ENCODE data around the gene E2F1. TPM values are rescaled to one million over a fixed set of nuclear protein-coding genes. Genes with fewer than 3 reads are reported as not detected.

The E2F1 gene
- total RNA-seq, 3 donors from 2014 or later: 3.6 to 8.2 (median 4.1) TPM

DNA sequence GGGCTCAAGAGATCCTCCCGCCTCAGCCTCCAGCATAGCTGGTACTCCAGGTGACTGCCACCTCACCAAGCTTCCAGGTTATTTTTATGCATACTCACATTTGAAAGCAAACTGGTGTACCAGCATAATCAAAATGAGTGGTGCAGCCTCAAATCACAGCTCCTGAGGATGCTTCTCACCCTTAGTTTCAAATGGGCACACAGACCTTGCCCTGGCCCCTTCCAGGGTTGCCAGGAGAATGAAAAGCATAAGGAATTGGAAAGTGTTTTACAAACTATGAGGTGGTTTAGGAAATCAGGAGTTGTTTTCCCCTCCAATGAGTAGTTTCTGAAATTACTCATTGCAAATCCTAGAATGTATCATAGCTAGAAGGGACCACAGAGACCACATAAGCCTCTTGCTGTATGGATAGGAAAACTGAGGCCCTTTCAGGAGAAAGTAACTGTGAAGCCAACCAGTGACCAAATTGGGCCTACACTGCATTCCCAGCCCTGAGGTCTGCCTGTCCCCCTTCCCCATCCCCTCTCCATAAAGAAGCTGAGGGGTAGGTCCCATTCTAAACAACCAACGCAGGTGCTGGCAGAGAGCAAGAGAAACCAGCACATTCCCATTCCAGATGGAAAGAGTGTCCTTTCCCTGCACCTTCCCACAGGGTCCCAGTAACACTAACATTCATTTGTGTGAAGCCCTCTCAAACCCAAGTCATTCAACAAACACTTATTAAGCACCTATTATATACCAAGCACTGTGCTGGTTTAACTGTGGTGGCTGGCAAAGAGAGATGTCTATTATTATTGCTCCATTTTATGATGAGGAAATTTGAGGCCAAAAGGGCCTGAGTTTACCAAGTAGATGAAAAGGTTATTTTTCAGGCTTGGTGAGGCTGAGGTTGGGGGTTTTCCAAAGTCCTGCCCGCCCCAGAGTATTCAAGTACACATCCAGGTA lies 2.1 kb upstream of the E2F1 start:
- Histone ChIP-seq H3K4me1 (ENCODE audit: low read depth) (peaks cover 13% of the 10 kb centered on the region), H3K36me3 (ENCODE audit: low read depth) (no peaks in the 10 kb centered on the region), H3K4me3 (no peak overlapping the region), H3K9me3 (no peaks in the 10 kb centered on the region)
- ATAC-seq (no peak), DNase-seq (no peak)
- intact Hi-C loops (cut with DNase I, micrococcal nuclease): no loop called here
- TF ChIP-seq, protein P1, sequence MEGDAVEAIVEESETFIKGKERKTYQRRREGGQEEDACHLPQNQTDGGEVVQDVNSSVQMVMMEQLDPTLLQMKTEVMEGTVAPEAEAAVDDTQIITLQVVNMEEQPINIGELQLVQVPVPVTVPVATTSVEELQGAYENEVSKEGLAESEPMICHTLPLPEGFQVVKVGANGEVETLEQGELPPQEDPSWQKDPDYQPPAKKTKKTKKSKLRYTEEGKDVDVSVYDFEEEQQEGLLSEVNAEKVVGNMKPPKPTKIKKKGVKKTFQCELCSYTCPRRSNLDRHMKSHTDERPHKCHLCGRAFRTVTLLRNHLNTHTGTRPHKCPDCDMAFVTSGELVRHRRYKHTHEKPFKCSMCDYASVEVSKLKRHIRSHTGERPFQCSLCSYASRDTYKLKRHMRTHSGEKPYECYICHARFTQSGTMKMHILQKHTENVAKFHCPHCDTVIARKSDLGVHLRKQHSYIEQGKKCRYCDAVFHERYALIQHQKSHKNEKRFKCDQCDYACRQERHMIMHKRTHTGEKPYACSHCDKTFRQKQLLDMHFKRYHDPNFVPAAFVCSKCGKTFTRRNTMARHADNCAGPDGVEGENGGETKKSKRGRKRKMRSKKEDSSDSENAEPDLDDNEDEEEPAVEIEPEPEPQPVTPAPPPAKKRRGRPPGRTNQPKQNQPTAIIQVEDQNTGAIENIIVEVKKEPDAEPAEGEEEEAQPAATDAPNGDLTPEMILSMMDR (IDR thresholded peaks at IDR 0.05): no peak

DNA sequence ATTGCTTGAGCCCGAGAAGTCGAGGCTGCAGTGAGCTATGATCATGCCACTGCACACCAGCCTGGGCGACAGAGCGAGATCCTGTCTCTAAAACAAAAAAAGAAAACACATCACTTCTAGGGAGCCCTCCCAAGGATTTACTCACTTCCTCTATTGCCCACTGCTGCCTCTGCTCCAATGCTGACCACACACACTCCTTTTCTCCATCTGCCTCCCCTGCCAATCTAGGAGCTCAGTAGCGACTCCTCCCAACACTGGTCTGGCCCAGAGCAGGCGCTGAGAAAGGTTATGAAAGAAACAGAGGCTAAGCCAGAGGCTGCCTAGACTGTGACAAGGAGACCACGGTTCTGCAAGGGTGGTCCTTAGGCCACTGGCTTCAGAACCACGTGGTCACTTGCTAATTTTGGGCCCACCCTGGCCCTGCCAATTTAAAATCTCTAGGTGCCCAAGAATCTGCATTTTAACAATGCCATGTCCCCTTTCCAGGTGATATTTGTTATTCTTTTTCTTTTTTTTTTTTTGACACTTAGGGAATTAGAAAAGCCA lies 1.3 kb upstream of the E2F1 start:
- Histone ChIP-seq H3K4me1 (ENCODE audit: low read depth) (peaks cover 13% of the 10 kb centered on the region), H3K9me3 (no peaks in the 10 kb centered on the region), H3K4me3 (no peak overlapping the region), H3K36me3 (ENCODE audit: low read depth) (no peaks in the 10 kb centered on the region)
- DNase-seq (no peak), ATAC-seq (no peak)
- intact Hi-C loops (cut with DNase I, micrococcal nuclease): no loop called here
- TF ChIP-seq, protein P1 (IDR thresholded peaks at IDR 0.05): no peak

DNA sequence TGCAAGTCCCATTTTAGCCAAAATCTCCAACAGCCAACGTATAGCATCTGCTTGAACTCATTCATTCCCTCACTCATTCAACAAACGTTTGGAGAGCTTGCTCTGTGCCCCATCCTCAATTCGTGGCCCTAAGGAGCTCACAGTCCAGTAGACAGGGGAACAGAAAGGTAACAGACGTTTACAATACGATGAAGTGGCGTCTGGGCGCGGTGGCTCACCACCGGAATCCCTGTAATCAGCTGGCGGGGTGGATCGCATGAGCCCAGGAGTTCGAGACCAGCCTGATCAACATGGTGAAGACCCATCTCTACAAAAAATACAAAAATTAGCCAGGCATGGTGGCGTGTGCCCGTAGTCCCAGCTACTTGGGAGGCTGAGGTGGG lies 790 bp upstream of the E2F1 start:
- DNase-seq (no peak), ATAC-seq (no peak)
- no peaks in the 10 kb centered on the region for H3K36me3 ChIP-seq (ENCODE audit: low read depth)
- TF ChIP-seq, protein P1 (IDR thresholded peaks at IDR 0.05): no peak
- H3K4me3 ChIP-seq: no peak overlapping the region
- H3K9me3 ChIP-seq: no peaks in the 10 kb centered on the region
- intact Hi-C loops (cut with DNase I, micrococcal nuclease): no loop called here
- peaks cover 13% of the 10 kb centered on the region for H3K4me1 ChIP-seq (ENCODE audit: low read depth)

DNA sequence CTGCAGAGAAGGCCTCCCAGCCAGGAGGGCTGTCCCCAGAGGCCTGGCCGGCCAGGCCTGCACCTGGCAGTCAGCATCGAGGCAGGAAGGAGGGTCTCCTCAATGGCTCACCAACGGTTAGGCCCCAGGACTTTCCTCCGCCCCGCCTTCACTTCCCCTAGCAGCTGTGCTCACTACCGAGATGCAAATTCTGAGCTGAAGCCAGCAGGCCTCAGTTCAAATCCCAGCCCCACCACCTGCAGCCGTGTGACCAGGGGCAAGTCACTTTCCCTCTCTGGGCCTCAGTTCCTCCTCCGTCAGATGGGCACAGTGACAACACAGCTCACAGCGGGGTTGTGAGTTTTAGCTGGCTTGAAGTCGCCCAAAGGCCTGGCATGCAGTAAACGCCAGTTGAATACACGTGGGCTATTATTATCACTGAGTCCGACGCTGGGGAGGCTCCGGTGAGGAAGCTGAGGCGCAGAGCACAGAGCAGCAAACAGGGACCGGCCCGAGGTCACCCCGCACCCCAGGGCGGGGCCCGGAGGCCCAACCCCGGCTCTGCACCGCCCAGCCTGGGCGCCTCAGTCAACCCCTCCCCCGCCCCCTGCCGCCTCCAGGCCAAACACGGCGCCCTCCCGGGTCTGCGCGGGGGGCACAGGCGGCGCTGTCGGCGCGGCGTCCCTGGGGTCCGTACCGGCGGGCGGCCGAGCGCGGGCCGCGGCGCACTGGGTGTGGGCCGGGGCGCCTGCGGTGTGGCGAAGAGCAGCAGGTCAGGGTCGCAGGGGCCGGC lies 671 bp downstream of the E2F1 start:
- DNase-seq (peak; percentile 68 to 83 (median 77)), ATAC-seq (peak; percentile 69)
- intact Hi-C loops (cut with DNase I, micrococcal nuclease): no loop called here

More for the DNA sequence above, 671 bp downstream of the E2F1 start:
- peak overlapping the region; percentile 22 for H3K4me3 ChIP-seq
- H3K4me1 ChIP-seq (ENCODE audit: low read depth): peaks cover 13% of the 10 kb centered on the region
- no peaks in the 10 kb centered on the region for H3K36me3 ChIP-seq (ENCODE audit: low read depth)
- H3K9me3 ChIP-seq: no peaks in the 10 kb centered on the region
- TF ChIP-seq, protein P1 (IDR thresholded peaks at IDR 0.05): no peak
